NCI-H1930 (cell line): ENCODE data around the gene ATG16L2.

Source experiments
- DNase-seq, 2 experiments: peaks; one replicate each; lab custom pipeline; 2025; lab: John Stamatoyannopoulos, UW

The ATG16L2 gene, protein sequence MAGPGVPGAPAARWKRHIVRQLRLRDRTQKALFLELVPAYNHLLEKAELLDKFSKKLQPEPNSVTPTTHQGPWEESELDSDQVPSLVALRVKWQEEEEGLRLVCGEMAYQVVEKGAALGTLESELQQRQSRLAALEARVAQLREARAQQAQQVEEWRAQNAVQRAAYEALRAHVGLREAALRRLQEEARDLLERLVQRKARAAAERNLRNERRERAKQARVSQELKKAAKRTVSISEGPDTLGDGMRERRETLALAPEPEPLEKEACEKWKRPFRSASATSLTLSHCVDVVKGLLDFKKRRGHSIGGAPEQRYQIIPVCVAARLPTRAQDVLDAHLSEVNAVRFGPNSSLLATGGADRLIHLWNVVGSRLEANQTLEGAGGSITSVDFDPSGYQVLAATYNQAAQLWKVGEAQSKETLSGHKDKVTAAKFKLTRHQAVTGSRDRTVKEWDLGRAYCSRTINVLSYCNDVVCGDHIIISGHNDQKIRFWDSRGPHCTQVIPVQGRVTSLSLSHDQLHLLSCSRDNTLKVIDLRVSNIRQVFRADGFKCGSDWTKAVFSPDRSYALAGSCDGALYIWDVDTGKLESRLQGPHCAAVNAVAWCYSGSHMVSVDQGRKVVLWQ

DNA sequence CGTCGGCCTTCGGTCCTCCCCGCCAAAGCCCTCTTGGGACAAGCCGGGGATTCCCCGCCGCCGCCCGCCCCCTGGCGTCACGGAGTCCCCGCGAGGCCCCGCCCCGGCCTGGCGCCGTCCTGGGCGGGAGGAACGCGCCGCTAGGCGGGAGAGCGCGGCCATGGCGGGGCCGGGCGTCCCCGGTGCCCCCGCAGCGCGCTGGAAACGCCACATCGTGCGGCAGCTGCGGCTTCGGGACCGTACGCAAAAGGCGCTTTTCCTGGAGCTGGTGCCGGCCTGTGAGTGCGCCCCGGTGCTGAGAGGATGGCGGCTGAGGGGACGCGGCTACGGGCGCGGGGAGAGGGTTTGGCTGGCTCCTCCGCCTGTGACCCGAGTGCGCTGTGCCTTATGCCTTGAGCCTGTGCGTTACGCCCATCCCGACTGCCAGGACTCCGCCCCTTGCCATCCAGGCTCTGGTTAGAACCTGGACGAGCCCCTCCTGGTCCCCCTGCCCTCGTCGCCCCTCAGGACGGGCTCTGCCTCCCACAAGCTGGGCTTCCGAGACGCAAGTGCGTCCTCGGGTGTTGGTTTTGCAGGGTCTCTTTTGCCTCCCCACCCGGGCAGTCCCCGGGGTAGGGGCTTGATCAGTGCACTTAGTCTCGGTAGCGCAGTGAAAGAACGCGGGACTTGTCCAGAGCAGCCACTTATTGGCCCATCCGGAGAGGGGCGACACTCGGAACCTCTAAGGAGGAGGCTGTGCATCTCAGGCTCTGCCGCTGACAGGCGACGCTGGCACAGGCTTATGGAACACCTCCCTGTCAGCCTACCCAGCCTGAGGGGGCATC, at the start of gene ATG16L2:
Gene ATG16L2 (plus strand): TSS at position 126 of the 824 bp plus-strand sequence. CDS start 35 bp downstream, at position 161.
- peak; percentile 62 to 88 for DNase-seq

DNA sequence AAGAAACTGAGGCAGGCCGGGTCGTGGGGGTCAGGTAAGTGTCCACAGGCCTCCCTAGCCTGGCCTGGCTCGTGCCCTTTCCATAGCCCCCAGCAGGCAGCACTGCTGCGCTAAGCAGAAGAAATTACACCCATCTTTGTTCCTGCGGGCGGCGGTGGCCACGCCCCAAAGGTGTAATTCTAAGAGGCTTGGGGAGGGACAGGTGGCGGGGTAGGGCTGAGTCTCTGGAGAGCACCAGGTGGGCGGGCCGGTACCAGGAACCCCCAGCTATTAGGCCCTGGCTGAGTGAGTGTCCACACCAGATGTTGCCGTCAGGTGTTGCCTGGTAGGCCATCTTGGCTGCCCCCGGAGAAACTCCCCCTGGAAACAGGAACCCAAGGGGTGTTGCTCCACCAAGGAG, 49.7 kb upstream of the ATG16L2 start:
- no peak for DNase-seq

DNA sequence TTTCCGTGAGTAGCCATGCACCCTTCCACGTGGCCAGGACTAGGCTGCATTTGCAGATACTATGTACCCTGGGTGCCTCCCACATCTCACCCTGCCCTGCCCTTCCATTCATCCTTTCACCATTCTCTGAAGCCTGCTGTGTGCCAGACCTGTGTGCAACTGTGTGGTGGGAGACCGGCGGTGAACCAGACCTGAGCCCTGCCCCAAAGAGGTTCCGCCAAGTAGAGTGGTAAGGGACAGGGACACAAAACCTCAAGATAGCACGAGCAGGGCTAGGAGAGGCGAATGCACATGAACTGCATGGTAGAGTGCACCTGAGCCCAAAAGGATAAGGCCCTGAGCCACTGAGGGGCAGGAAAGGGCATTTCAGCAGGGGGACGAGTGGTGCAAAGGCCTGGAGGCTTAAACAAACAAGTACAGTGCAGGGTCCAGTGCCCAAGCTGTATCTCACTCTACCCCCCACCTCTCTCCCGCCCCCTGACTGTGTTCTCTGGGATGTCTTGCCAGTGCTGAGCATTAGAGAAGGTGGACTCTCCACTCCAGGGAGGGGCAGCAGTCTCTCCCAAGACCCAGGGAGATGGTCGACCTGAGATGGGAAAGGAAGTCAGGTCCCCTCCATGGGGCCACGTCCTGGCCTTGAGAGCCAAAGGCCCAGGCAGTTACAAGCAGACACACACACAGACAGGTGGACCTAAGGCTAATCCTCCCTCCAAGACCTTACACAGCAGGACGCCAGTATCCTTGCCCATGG, 47.9 kb upstream of the ATG16L2 start:
- no peak for DNase-seq

DNA sequence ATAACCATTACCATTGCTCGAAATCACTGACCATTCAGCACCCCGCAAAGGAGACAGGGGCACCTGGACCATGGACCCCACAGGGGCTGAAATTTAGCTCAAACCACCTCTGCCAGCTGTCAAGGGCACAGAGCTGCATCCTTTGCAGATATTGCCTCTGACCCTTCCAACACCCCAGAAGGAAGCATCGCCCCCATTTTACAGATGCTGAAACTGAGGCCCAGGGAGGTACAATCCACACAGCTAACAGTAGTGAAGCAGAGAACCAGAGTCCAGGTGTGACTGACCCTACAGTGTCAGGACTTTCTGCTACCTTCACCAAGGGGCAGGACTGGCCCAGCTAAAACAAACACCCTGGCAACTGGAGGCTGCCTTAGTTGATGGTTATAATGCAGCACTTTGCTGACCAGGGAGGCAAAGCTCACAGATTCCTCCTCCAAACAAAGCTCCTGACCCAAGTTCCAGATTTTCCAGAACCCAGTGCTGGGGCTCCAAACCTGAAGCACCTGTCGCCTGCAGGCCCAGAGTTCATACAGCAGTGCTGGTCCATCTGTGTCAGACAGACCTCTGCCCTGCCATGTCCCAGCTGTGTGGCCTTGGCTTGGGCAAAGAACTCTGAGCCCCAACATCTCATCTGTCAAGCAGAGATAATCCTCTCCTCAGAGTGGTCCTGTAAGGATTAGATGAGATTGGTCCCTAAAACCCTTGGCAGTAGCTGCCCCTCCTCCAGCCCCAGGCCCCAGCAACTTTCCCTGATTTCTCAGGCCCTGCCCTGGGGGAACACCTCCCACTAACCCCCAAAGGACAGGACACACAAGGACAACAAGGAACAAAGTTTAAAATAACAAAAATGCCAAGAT, 46.8 kb upstream of the ATG16L2 start:
- DNase-seq: no peak

DNA sequence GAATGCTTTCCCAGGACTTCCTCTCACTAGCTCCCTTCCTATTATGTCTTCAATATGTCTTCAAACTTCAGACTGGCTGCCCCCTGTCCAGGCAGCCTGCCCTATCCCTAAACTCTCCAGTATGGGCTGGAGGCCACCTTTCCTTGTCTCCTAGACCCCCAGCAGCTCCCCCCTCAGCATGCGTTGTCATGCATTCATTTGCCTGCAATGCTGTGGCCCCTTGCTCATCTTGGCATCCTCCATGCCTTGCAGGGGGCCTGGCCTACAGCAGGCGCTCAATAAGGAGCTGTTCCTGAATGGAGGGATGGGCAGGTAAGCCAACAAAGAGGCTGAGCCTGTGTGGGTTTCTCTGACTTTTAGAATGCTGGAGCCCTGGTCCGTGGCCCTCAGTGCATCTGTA, 45.6 kb upstream of the ATG16L2 start:
- no peak for DNase-seq

DNA sequence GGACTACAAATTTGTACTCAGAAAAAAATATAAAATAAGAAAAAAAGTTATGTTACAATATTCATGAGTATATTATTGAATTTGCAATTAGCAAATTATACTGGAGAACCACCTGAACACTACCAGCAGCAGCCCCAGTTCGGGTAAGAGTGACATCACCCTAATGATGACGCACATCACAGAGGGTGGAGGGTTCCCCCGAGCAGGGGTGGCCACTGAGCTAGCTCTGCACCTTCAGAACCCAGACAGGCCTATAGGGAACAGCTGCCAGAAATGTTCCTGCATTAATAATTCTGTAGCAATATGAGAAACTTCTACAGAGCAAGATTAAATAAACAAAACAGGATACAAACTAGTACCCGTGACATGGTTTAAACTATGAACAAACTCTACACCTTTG, 44.5 kb upstream of the ATG16L2 start:
- DNase-seq: no peak

DNA sequence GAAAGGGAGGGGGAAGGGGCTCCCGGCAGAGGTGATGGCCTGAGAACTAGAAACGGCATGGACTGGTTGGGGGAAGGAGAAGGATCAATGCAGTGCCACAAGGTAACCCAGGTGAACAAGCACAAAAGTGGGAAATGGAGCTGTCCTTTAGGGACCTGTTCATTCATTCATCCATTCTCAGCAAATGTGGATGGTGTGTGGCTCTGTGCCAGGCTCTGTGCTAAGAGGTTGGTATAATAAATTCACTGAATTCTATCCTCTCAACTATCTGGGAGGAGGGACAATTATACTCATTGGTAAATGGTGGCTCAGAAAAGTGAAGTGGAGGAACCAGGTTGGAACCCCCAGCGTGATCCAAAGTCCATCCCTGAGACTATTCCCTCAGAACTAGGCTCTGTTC, 43.4 kb upstream of the ATG16L2 start:
- DNase-seq: no peak

DNA sequence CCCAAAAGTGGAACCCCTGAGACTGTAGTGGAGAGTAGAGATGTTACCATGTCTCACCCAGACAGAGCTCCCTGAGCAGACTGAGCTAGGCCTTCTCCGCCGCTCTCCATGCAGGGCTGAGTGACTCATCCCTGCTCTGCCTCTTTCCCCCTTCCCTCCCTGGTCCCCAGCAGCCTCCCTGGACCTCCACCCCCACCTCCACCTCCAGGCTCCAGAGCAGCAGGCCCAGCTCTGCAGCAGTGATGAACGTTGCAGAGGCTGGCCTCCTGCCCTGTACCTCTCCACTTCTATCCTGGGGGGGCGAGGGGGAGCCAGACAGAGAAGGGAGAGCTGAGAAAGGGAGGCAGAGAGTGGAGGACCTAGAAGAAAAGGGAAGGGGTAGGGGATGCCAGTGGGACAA, 42.7 kb upstream of the ATG16L2 start:
- no peak for DNase-seq

DNA sequence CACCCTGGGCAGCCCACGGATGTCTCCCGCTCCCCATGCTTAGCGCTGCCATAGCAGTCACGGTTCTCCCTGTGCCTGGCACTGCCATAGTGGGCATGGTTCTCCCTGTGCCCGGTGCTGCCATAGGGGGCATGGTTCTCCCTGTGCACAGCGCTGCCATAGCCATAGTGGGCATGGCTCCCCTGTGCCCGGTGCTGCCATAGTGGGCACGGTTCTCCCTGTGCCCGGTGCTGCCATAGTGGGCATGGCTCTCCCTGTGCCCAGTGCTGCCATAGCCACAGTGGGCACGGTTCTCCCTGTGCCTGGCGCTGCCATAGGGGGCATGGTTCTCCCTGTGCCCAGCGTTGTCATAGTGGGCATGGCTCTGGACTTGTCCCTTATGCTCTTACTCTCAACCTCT, 42.2 kb upstream of the ATG16L2 start:
- no peak for DNase-seq

DNA sequence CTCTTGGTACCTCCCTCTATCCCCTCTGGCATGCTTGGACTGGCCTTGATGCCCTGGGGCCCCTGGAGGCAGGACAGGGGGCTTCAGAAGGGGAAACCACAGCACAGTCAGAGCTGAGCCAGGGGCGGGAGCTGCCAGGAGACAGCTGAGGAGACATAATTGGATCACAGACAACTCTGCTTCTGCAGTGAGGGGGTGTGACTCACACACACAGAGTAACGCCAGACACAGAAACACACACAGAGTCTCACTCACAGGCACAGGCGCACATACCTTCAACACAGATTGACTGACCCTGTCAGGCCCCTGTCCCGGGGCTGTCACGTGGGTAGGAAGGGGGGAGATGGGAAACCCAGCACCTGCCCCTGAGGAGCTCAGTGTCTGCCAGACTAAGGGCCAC, 40.9 kb upstream of the ATG16L2 start:
- no peak for DNase-seq

DNA sequence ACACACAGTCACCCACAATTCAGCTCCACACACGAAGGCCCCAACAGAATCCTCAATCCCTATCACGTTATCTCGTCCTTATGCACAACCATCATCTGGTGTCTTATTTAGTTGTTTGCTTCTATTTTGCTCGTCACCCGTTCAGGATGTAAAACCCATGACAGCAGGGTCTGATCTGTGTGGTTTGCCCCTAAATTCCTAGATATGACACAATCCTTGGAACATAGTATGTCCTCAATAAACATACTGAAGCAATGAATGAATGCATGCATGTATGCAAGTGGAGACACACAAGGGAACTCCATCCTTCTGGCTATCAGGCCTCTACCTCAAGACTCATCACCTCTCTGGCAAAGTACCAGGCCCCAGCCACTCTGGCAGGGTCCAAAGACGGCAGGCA, 40.5 kb upstream of the ATG16L2 start:
- DNase-seq: no peak

DNA sequence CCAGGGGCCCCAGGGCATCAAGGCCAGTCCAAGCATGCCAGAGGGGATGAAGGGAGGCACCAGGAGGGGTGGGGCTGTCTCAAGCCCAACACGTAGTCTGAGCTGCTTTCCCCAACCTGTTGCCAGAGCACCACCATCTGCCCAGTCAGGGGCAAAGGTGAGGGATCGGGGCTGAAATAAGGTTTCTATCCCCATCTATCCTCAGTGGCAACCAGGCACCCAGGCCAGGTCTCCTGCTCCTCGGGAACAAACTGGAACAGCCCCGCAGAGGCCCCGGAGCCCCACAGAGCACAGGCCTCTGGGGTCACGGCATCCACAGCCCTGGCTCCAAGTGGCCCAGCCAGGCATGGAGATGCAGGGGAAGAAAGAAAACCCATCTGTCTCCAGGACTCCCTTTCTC, 39.7 kb upstream of the ATG16L2 start:
- no peak for DNase-seq

DNA sequence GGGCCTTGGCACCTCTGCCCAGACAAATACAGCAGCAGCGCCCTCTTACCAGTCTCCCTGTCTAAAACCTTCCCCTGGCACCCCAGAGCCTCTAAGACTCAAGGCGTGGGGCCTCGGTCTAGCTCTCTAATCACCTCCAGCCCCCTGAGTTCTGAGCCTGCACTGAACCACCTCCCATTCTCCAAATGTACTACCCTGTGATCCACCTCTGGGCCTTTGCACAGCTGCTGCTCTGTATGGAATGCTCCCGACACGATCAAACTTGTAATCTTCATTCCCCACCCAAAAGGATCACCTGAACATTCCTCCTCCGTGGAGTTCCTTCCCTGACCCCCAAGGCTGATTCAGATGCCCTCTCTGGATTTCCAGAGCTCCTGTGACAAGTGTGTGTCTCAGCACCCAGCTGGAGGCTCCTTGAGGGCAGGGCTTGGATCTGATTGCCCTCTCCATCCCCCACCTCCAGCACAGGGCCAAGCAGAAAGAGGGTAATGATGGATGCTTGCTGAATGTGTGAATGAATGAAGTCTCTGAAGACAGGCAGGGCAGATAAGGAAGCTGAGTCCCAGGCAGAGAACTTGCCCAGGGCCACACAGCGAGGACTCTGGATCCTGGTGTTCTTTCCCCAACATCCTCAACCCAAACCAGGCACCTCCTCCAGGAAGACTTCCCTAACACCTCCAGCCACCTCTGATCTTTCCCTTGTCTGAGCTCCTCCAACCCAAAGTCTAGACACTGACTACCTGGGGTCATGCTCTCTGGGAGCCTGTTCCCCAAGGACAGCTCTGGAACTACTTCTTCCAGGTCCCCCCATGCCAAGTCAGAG, 38.7 kb upstream of the ATG16L2 start:
- no peak for DNase-seq

DNA sequence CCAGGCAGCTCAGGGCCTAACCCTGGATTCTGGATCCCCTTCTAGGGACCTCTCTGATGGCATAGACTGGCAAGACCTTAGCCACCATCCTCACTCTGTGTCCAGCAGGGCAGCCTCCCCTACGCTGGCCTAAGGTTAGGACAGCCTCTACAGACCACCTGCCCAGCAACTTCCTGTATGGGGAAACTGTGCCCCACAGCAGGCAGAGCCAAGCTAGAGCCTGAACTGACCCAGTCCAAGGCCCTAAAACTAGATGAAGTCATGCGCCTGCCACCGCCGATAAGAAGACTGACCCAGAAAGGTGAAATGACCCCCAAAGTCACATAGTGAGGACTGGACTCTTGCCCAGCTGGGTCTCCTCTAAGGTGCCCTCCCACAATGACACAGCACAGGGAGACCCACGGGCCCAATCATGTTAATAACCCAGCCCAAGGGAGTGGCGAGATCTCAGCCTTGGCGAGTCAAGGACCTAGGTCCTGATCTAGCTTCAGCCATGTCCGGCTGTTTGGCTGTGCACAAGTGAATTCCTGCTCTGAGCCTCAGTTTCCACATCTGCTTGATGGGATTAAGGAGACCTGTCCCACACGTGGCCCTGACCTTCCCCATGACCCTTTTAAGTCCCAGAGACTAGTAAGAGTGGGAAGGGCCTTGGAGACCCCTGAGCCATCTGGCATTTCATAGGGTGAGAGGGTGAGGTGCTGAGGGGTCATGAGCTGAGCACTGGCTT, 37.9 kb upstream of the ATG16L2 start:
- DNase-seq: no peak

DNA sequence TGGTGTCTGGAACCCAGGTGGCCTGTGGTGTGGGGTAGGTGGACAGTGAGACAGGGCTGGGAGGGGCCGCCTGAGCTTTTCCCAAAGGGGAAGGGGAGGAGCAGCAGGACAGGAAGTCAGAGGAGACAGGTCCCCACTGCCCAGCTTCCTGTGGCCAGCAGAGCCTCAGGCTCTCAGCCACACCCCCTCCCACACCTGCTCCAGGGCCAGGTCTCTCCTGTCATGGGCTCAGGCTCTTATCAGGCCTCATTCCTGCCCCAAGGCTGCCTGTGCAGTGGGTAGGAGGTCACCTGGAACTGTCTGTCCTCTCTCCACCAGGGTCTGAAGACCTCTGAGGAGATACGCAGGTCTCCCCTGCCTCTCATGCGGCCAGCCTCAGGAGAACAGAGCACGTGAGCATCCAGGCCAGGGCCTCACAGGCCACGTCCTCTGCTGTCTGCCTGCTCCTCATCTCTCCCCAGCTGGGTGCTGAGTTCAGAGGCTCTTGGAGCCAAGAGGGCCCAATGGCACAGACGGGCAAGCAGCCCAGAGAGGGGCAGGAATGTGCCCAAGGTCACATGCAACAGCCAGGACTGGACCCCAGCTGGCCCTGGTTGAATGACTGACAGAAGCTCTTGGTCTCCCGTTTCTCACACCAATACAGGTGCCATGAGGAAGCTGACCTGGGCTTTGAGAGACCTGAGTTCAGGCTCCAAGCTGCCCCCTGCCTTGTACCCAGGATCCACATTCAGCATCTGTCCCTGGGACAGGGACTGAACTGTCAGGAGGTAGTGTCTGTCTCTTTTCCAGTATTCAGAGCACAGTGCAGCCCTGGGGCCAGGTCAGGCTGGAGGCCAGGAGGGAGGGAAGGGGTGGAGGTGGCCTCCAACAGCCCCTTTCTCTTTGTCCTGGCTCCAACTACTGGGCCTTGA, 37.1 kb upstream of the ATG16L2 start:
- DNase-seq: no peak

DNA sequence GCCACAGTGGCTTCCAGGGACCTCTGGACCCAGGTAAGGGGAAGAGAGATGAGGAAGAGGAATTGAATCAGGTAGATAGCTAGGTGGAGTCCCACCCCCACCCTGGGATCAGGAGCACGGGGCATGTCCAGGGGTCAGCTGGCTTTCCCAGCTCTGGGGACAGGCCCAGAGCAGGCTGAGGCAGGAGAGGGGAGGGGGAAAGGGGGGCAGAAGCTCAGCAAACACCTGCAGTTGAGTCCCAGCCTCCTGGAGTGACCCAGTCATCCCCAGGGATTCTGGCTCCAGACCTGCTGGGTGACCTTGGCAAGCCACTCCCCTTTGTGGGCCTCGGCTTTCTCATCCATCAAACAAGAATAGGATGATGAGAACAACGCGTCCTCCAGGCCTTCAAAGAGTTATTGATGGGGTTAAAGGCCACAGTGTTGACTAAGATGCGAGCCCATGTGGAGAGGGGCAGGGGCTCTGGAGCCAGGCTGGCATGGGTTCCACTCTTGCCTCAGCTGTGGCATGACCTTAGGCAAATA, 36.4 kb upstream of the ATG16L2 start:
- DNase-seq: no peak

DNA sequence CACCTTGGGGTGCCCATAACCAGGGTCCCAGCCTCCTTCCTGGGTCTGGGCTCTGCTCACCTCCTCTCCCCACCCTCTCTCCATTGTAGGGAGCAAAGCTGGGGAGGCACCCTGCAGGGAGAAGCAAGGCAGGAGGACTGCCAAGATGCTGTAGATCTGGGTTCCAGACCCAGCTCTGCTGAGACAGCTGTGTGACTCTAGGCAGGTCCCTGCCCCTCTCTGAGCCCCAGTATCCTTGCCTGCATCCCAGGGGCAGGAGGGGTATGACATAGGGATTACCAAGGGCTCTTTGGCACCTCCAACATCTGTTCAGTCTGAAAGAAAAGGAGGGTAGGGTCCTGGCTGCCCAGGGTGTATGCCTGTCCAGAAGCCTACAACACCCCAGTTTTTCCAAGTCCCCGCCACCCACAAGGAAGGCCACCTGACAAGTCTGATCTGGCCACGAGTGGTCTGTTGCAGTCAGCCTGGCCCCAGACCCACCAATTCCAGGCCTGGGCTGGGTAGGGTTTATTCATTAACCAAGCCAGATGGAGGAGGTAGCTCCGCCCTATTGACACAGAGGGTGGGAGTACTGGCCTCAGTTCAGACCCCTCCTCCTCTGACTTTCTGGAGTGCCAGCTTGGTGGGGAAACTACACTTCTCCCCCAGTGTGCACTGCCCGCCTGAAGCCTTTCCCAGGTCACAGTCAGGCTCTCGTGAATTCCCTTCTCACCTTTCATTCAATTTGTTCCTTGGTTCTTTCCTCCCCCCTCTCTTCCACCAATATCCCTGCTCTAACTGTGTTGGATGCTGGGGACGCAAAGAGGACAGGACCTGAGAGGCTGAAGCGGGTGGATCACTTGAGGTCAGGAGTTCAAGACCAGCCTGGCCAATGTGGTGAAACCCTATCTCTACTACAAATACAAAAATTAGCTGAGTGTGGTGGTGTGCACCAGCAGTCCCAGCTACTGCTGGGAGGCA, 35.4 kb upstream of the ATG16L2 start:
- DNase-seq: no peak
